OCI-LY3 (cell line): ENCODE data around the gene GSE1.

Experiments used
- H2AFZ ChIP-seq: fragments of 200-600, 300-600 bp; shearing (Covaris generic); 2 replicates; pipeline ENCODE4 v1.6.0; 2014; ENCODE audit warnings: antibody characterized with exemption, low read depth, low read length
- H3K27ac ChIP-seq: fragments of 200-600, 300-600 bp; sonication (generic); 2 replicates; pipeline ENCODE4 v1.5.1; 2014; ENCODE audit warnings: mild to moderate bottlenecking, low read length, moderate library complexity, mixed read lengths
- H3K27me3 ChIP-seq: fragments of 200-600, 300-600 bp; sonication (generic); 2 replicates; pipeline ENCODE4 v1.6.1; 2014; ENCODE audit warnings: low read depth, low read length, mixed read lengths
- H3K36me3 ChIP-seq: fragments of 200-600, 300-600 bp; sonication (generic); replicated peaks from 2 replicates; pipeline ENCODE3; 2014; ENCODE audit warnings: low read depth, low read length, mixed read lengths
- H3K4me1 ChIP-seq: fragments of 300-600, 200-600 bp; sonication (generic); 2 replicates; pipeline ENCODE4 v1.6.1; 2014; ENCODE audit warnings: low read length, mixed read lengths
- H3K4me2 ChIP-seq: fragments of 200-600, 300-600 bp; sonication (generic); 2 replicates; pipeline ENCODE4 v1.6.1; 2014; ENCODE audit warnings: low read length, mixed read lengths
- H3K4me3 ChIP-seq: fragments of 300-600, 200-600 bp; sonication (generic); 2 replicates; pipeline ENCODE4 v1.5.1; 2014; ENCODE audit warnings: antibody characterized with exemption, mild to moderate bottlenecking, low read length, moderate library complexity
- H3K79me2 ChIP-seq: fragments of 300-600, 200-600 bp; shearing (Covaris generic); 2 replicates; pipeline ENCODE4 v1.6.1; 2014; ENCODE audit warnings: mild to moderate bottlenecking, low read length, mixed read lengths
- H3K9ac ChIP-seq: fragments of 300-600, 200-600 bp; shearing (Covaris generic); 2 replicates; pipeline ENCODE4 v1.6.0; 2014; ENCODE audit warnings: mild to moderate bottlenecking, low read length, moderate library complexity
- H3K9me3 ChIP-seq: fragments of 200-600, 300-600 bp; shearing (Covaris generic); 2 replicates; pipeline ENCODE4 v1.6.1; 2014; ENCODE audit warnings: low read length, mixed read lengths; ENCODE audit not compliant: insufficient read depth
- H4K20me1 ChIP-seq: fragments of 200-600, 300-600 bp; sonication (generic); 2 replicates; pipeline ENCODE4 v1.6.1; 2016; ENCODE audit warnings: low read length, mixed read lengths; ENCODE audit not compliant: insufficient read depth
- EZH2phosphoT487 ChIP-seq: fragments of 200-600 bp; shearing (Covaris generic); IDR thresholded peaks from 2 replicates; pipeline ENCODE4 v1.6.1; 2018; ENCODE audit warnings: antibody characterized with exemption, mixed run types, low read depth
- TF ChIP-seq, protein P1 (sequence below): fragments of 200-600, 300-600 bp; sonication (generic); IDR thresholded peaks from 2 replicates; pipeline ENCODE4 v1.5.1; 2014; ENCODE audit warnings: antibody characterized with exemption, low read length, low read depth

The GSE1 gene

DNA sequence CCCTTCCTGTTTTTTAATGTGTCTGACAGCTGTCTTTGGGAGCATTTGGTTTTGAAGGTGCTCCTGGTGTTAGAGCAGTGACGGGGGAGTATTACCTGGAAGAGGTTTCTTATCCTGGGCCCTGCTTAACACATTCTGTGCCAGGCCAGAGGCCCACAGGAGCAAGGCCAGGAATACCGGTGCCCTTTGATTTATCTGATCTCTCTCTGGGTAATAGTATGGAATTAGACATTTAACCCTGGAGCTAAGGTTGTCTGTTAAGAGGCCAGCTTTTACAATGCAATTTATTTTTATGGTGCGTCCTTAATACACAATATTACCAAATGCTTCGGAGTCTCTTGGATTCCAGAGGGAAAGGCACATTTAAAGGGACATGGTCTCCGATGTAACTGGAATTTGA, 37.2 kb upstream of the GSE1 start:
- peaks cover 13% of the 10 kb centered on the region for H3K4me1 ChIP-seq
- no peaks in the 10 kb centered on the region for H3K9me3 ChIP-seq
- no peak for TF ChIP-seq EZH2phosphoT487
- TF ChIP-seq, protein P1, sequence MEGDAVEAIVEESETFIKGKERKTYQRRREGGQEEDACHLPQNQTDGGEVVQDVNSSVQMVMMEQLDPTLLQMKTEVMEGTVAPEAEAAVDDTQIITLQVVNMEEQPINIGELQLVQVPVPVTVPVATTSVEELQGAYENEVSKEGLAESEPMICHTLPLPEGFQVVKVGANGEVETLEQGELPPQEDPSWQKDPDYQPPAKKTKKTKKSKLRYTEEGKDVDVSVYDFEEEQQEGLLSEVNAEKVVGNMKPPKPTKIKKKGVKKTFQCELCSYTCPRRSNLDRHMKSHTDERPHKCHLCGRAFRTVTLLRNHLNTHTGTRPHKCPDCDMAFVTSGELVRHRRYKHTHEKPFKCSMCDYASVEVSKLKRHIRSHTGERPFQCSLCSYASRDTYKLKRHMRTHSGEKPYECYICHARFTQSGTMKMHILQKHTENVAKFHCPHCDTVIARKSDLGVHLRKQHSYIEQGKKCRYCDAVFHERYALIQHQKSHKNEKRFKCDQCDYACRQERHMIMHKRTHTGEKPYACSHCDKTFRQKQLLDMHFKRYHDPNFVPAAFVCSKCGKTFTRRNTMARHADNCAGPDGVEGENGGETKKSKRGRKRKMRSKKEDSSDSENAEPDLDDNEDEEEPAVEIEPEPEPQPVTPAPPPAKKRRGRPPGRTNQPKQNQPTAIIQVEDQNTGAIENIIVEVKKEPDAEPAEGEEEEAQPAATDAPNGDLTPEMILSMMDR, result no peak
- H3K4me2 ChIP-seq, result no peak overlapping the region
- H3K79me2 ChIP-seq, result peaks cover 98% of the 10 kb centered on the region
- peaks cover 6% of the 10 kb centered on the region for H3K36me3 ChIP-seq
- H3K27ac ChIP-seq, result no peak overlapping the region
- H2AFZ ChIP-seq, result no peak overlapping the region
- no peak overlapping the region for H3K9ac ChIP-seq
- no peaks in the 10 kb centered on the region for H3K27me3 ChIP-seq
- H3K4me3 ChIP-seq, result no peak overlapping the region
- H4K20me1 ChIP-seq, result peaks cover 100% of the 10 kb centered on the region

DNA sequence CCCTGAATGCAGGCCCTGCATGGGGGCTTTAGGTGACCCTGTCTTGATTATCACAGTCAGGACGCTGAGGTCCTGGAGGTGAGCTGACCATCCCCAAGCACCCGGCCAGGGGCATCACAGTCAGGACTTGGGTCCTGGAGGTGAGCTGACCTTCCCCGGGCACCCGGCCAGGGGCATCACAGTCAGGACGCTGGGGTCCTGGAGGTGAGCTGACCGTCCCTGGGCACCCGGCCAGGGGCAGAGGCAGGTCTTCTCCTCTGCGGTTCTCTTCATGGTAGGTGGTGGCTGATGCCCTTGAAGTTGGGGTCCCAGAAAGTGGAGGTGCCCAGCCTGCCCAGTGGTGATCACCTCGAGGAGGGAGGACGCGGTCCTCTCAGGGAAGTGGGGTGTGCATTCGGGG, 36.2 kb upstream of the GSE1 start:
- no peaks in the 10 kb centered on the region for H3K9me3 ChIP-seq
- peaks cover 98% of the 10 kb centered on the region for H3K79me2 ChIP-seq
- no peak overlapping the region for H3K27ac ChIP-seq
- no peaks in the 10 kb centered on the region for H3K27me3 ChIP-seq
- peaks cover 3% of the 10 kb centered on the region for H3K4me1 ChIP-seq
- H3K36me3 ChIP-seq, result peaks cover 5% of the 10 kb centered on the region
- H4K20me1 ChIP-seq, result peaks cover 100% of the 10 kb centered on the region
- H3K9ac ChIP-seq, result no peak overlapping the region
- no peak overlapping the region for H2AFZ ChIP-seq
- H3K4me3 ChIP-seq, result no peak overlapping the region
- TF ChIP-seq EZH2phosphoT487, result no peak
- TF ChIP-seq, protein P1, result no peak
- no peak overlapping the region for H3K4me2 ChIP-seq

DNA sequence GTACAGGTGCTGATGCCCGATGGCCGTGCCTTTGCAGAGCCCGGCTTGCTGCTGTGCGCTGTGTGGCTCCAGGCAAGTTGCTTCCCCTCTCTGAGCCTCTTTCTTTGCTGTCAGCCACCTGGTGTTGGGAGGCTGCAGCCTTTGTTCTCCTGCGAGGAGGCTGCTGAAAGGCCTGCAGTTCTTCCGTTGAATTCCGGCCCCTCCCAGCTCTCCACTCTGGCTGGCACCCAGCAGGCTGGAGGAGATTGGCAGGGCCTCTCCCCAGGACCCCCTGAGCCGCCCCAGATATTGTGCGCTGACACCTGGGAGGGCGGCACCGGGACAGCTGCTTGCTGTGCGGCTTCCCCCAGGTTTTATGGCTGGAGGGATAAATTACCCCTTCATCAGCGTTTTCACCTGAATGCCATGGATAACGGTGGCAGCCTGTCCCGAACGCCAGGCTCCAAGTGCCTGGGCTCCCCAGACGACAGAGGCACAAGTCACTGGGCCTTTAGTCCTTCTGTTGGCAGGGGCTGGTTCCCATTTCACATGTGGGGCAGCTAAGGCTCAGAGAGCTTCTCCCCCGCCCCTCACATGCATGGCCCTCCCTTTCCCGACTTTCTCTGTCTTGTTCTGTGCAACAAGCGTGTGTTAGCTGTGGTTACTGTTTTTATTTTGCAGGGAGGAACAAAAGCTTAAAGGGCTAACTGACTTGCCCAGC, 35.1 kb upstream of the GSE1 start:
- no peak overlapping the region for H3K9ac ChIP-seq
- H3K4me1 ChIP-seq, result no peaks in the 10 kb centered on the region

DNA sequence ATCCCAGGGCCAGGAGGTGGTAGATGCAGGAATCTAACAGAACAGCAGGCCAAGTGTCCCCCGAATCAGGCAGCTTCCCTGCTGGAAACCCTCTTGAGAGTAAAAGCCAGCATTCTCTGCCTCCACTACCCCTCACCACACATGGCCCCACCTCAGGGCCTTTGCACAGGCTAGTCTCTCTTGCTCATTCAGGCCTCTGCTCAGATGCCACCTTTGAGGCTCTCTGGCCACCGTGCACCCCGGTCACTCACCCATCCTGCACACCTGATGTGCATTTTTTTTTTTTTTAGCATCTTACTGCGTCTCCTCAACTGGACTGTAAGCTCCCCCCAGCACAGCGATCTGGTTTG, 34.5 kb upstream of the GSE1 start:
- no peak overlapping the region for H3K4me3 ChIP-seq
- H3K79me2 ChIP-seq, result peaks cover 97% of the 10 kb centered on the region
- H3K4me2 ChIP-seq, result no peak overlapping the region
- H3K27me3 ChIP-seq, result no peaks in the 10 kb centered on the region
- H3K9me3 ChIP-seq, result no peaks in the 10 kb centered on the region
- H3K27ac ChIP-seq, result no peak overlapping the region
- TF ChIP-seq, protein P1, result no peak
- no peak for TF ChIP-seq EZH2phosphoT487
- peaks cover 100% of the 10 kb centered on the region for H4K20me1 ChIP-seq
- H3K9ac ChIP-seq, result no peak overlapping the region
- H3K4me1 ChIP-seq, result no peaks in the 10 kb centered on the region
- H3K36me3 ChIP-seq, result no peaks in the 10 kb centered on the region
- no peak overlapping the region for H2AFZ ChIP-seq

More for the DNA sequence above, 35.1 kb upstream of the GSE1 start:
- Histone ChIP-seq H3K36me3 (no peaks in the 10 kb centered on the region), H2AFZ (no peak overlapping the region), H3K4me2 (no peak overlapping the region), H3K4me3 (no peak overlapping the region), H3K27ac (no peak overlapping the region), H4K20me1 (peaks cover 100% of the 10 kb centered on the region), H3K79me2 (peaks cover 98% of the 10 kb centered on the region), H3K27me3 (no peaks in the 10 kb centered on the region), H3K9me3 (no peaks in the 10 kb centered on the region)
- TF ChIP-seq EZH2phosphoT487, result no peak
